ENCODE results near the gene TMTC2. TPM values are rescaled to one million over a fixed set of nuclear protein-coding genes. Genes with fewer than 3 reads are reported as not detected.

Gene TMTC2
- total and polyA plus RNA-seq, 10 of the 15 experiments (the other 5 are each of a cell fraction or from before 2014, with no cell fraction given): 0.14 to 9.7 (median 1.2) TPM

- TF ChIP-seq EP300 (IDR thresholded peaks at IDR 0.05; ENCODE audit: borderline replicate concordance in 1 of 2, control insufficient read depth in 1 of 2, low read depth in 2 of 2, low read length in 2 of 2) (no peak), CBFB (IDR thresholded peaks at IDR 0.05; ENCODE audit: low read depth) (no peak), SMARCA5 (IDR thresholded peaks at IDR 0.05) (no peak), ESRRA (IDR thresholded peaks at IDR 0.05; ENCODE audit: low read length) (no peak)
Observed at GRCh38 chr12:82966001-82966559, 279.4 kb downstream of the TMTC2 start (continued).

GRCh38 chr12:82968631-82969367 is 282.1 kb downstream of the TMTC2 start:
- ChIA-PET POLR2A (no interaction called here), RAD21 (ENCODE audit: unreplicated experiment) (no interaction called here), CTCF (interaction anchor here (0.6 to 1.7 kb wide), 2 partner anchors 284 to 294 kb away, joined by 3 to 5 read pairs; no protein-coding TSS in a partner anchor), SMC1A (ENCODE audit: uncharacterized antibody, unreplicated experiment) (interaction anchor here (0.8 kb wide), 1 partner anchor 186 kb away, joined by 3 read pairs; no protein-coding TSS in a partner anchor)
- ATAC-seq (no peak), FAIRE-seq (no peak), DNase-seq (ENCODE audit: low read depth, low spot score) (no peak)
- Histone ChIP-seq H3K27ac (ENCODE audit: control insufficient read depth, insufficient read depth) (no peak overlapping the region), H2AFZ (ENCODE audit: control insufficient read depth, low read depth, low read length) (no peak overlapping the region), H3K4me3 (no peak overlapping the region), H3K9me3 (replicated peaks; ENCODE audit: control insufficient read depth, insufficient read depth, low read length) (no peaks in the 10 kb centered on the region), H3K4me1 (ENCODE audit: control insufficient read depth, insufficient read depth, low read length) (no peaks in the 10 kb centered on the region), H3K36me3 (ENCODE audit: control insufficient read depth in 2 of 2, insufficient read depth in 2 of 2, low read length in 1 of 2) (no peaks in the 10 kb centered on the region), H3K9ac (ENCODE audit: control insufficient read depth, insufficient read depth, low read length) (no peak overlapping the region), H3K4me2 (ENCODE audit: control insufficient read depth, insufficient read depth) (no peak overlapping the region), H4K20me1 (ENCODE audit: control insufficient read depth, insufficient read depth) (no peaks in the 10 kb centered on the region), H3K79me2 (ENCODE audit: control insufficient read depth, insufficient read depth, low read length) (no peaks in the 10 kb centered on the region), H3K27me3 (replicated peaks in 1 of 2; ENCODE audit: control insufficient read depth in 2 of 2, insufficient read depth in 2 of 2, low read length in 1 of 2) (no peaks in the 10 kb centered on the region)
- no TSS peak for BruUV-seq (replicated peaks)
- WGBS (ENCODE audit: insufficient coverage, insufficient replicate concordance, low lambda C conversion rate, missing lambda C conversion rate): 84% methylated on average over 3 of the region's 3 CpGs
- intact Hi-C loops (cut with micrococcal nuclease; ENCODE audit: unreplicated experiment): no loop called here
- in situ Hi-C loops (cut with MboI): no loop called here
- TF ChIP-seq SRF (IDR thresholded peaks at IDR 0.05; ENCODE audit: low read depth in 2 of 2, low read length in 2 of 2): no peak
- TF ChIP-seq ZBTB40 (IDR thresholded peaks at IDR 0.05; ENCODE audit: borderline replicate concordance): no peak
- TF ChIP-seq BCL3 (IDR thresholded peaks at IDR 0.05; ENCODE audit: borderline replicate concordance, insufficient read depth, low read depth, low read length, poor library complexity, severe bottlenecking): no peak
- TF ChIP-seq ZBED1 (IDR thresholded peaks at IDR 0.05; ENCODE audit: borderline replicate concordance): no peak
- no peak for TF ChIP-seq ZZZ3 (IDR thresholded peaks at IDR 0.05; ENCODE audit: control insufficient read depth, insufficient read length, low read depth)
- TF ChIP-seq TARDBP (IDR thresholded peaks at IDR 0.05; ENCODE audit: borderline replicate concordance): no peak
- TF ChIP-seq, protein P1, sequence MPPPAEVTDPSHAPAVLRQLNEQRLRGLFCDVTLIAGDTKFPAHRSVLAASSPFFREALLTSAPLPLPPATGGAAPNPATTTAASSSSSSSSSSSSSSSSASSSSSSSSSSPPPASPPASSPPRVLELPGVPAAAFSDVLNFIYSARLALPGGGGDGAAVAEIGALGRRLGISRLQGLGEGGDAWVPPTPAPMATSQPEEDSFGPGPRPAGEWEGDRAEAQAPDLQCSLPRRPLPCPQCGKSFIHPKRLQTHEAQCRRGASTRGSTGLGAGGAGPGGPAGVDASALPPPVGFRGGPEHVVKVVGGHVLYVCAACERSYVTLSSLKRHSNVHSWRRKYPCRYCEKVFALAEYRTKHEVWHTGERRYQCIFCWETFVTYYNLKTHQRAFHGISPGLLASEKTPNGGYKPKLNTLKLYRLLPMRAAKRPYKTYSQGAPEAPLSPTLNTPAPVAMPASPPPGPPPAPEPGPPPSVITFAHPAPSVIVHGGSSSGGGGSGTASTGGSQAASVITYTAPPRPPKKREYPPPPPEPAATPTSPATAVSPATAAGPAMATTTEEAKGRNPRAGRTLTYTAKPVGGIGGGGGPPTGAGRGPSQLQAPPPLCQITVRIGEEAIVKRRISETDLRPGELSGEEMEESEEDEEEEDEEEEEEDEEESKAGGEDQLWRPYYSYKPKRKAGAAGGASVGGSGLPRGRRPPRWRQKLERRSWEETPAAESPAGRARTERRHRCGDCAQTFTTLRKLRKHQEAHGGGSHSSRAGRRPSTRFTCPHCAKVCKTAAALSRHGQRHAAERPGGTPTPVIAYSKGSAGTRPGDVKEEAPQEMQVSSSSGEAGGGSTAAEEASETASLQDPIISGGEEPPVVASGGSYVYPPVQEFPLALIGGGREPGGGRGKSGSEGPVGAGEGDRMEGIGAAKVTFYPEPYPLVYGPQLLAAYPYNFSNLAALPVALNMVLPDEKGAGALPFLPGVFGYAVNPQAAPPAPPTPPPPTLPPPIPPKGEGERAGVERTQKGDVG (CRISPR knock-in tag; IDR thresholded peaks at IDR 0.05): no peak
- no peak for TF ChIP-seq ZSCAN29 (IDR thresholded peaks at IDR 0.05)

Data from GM12878 (cell line).